A673 (cell line): ENCODE results near the gene CNOT3. TPM values are rescaled to one million over a fixed set of nuclear protein-coding genes. Genes with fewer than 3 reads are reported as not detected.

Source experiments
- BruUV-seq: library from RNA; stranded (reverse); fragments of 400-500 nt; replicated peaks from 2 replicates; lab custom pipeline; 2021; lab: Mats Ljungman, UMichigan
- CTCF ChIA-PET: fragments of 300-600 bp; sonication (Branson Sonifier 250); formaldehyde crosslinking; loops from one replicate; lab custom pipeline; 2022; ENCODE audit warnings: antibody characterized with exemption; lab: Charles Lee
- POLR2A ChIA-PET: fragments of 300-600 bp; sonication (Branson Sonifier 250); formaldehyde crosslinking; loops from one replicate; lab custom pipeline; 2022; ENCODE audit warnings: antibody characterized with exemption; ENCODE audit not compliant: low non-redundant PET; lab: Charles Lee
- DNase-seq: peaks from one replicate; pipeline ENCODE4 v3.0.0-alpha.2; 2015; ENCODE audit warnings: low spot score
- H3K27ac ChIP-seq: fragments of 200-600 bp; sonication (generic); 2 replicates; pipeline ENCODE4 v1.5.1; 2016; ENCODE audit warnings: mixed run types, low read depth, mild to moderate bottlenecking, mixed read lengths, antibody characterized with exemption, low read length; ENCODE audit not compliant: poor library complexity, severe bottlenecking
- H3K27me3 ChIP-seq: fragments of 200-600 bp; sonication (generic); replicated peaks from 2 replicates; pipeline ENCODE4 v1.6.1; 2017; ENCODE audit warnings: mixed run types, low read depth, mild to moderate bottlenecking, mixed read lengths, antibody characterized with exemption, low read length; ENCODE audit not compliant: insufficient read depth, poor library complexity
- H3K36me3 ChIP-seq: fragments of 200-600 bp; sonication (generic); 2 replicates; pipeline ENCODE4 v1.6.1; 2016; ENCODE audit warnings: mixed run types, mild to moderate bottlenecking, mixed read lengths, antibody characterized with exemption, low read length; ENCODE audit not compliant: insufficient read depth, poor library complexity, severe bottlenecking
- H3K4me1 ChIP-seq: fragments of 200-600 bp; sonication (generic); 2 replicates; pipeline ENCODE4 v1.6.1; 2017; ENCODE audit warnings: mixed run types, mild to moderate bottlenecking, mixed read lengths, antibody characterized with exemption, low read length; ENCODE audit not compliant: insufficient read depth, poor library complexity, severe bottlenecking
- H3K4me3 ChIP-seq: fragments of 200-600 bp; sonication (generic); 2 replicates; pipeline ENCODE4 v1.5.1; 2016; ENCODE audit warnings: low read depth, mixed run types, mild to moderate bottlenecking, mixed read lengths, low read length; ENCODE audit not compliant: poor library complexity, severe bottlenecking
- H3K9me3 ChIP-seq: fragments of 200-600 bp; sonication (generic); 2 replicates; pipeline ENCODE4 v1.6.1; 2016; ENCODE audit warnings: mixed run types, low read depth, mild to moderate bottlenecking, mixed read lengths, antibody characterized with exemption, low read length; ENCODE audit not compliant: poor library complexity, severe bottlenecking
- CTCF ChIP-seq: fragments of 300-800, 200-600 bp; sonication (generic); conservative IDR thresholded peaks from 2 replicates; pipeline ENCODE4 v1.5.1; 2017; ENCODE audit warnings: low read depth, mild to moderate bottlenecking, antibody characterized with exemption, low read length, moderate library complexity, mixed read lengths
- EZH2 ChIP-seq: fragments of 200-600 bp; sonication (generic); IDR thresholded peaks from 2 replicates; pipeline ENCODE4 v1.6.1; 2017; ENCODE audit warnings: borderline replicate concordance, low read depth, mild to moderate bottlenecking, mixed read lengths, antibody characterized with exemption, low read length; ENCODE audit not compliant: poor library complexity, severe bottlenecking
- intact Hi-C: fragments of 100-400 bp; cut with micrococcal nuclease; formaldehyde crosslinking; loops from one replicate; pipeline ENCODE4 v1.10.0; 2022; ENCODE audit not compliant: unreplicated experiment
- total RNA-seq: library from RNA; stranded (reverse); gene quantifications from 2 replicates; pipeline ENCODE4 v1.2.3, GENCODE V29; 2021

The CNOT3 gene
- total RNA-seq, 1 experiment from 2014 or later = 102 TPM

GRCh38 chr19:54129617-54129996, 8.0 kb upstream of the CNOT3 start:
- H3K27ac ChIP-seq = no peak overlapping the region
- CTCF ChIA-PET = no interaction called here

DNA sequence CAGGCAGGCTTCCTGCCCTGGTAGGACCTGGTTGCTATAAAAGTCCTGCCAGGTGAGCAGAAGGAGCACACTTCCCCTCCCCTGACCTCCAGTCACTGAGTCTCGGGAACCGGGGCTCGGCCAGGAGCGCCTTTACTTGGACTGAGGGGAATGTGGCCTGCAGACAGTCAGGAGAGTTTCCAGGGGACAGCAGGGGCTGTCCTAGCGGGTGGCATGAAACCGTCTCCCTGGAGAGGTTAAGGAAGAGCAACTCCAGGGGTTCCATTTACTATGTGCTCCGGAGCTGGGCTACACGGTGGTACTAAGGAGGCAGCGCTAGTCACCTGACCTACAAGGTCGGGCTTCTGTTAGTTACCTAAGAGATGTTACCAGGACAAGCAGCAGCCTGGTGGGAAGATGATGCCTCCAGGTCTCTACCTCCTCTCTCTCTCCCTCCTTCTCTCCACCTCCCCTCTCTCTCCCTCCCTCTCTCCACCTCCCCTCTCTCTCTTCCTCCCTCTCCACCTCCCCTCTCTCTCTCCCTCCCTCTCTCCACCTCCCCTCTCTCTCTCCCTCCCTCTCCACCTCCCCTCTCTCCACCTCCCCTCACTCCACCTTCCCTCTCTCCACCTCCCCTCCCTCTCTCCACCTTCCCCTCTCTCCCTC, 4.1 kb upstream of the CNOT3 start:
- intact Hi-C loops = no loop called here
- TF ChIP-seq CTCF = no peak
- TF ChIP-seq EZH2 = no peak
- H3K4me3 ChIP-seq = no peak overlapping the region
- no peak overlapping the region for H3K27ac ChIP-seq
- no peaks in the 10 kb centered on the region for H3K9me3 ChIP-seq
- DNase-seq = peak; percentile 87
- POLR2A ChIA-PET = no interaction called here
- H3K27me3 ChIP-seq = no peaks in the 10 kb centered on the region
- H3K36me3 ChIP-seq = peaks cover 17% of the 10 kb centered on the region
- BruUV-seq = no TSS peak
- CTCF ChIA-PET = no interaction called here
- H3K4me1 ChIP-seq = no peaks in the 10 kb centered on the region

More at GRCh38 chr19:54129617-54129996, 8.0 kb upstream of the CNOT3 start:
- no TSS peak for BruUV-seq
- no peak overlapping the region for H3K4me3 ChIP-seq
- intact Hi-C loops = no loop called here
- no peaks in the 10 kb centered on the region for H3K4me1 ChIP-seq
- no peak for TF ChIP-seq CTCF
- no peak for TF ChIP-seq EZH2
- H3K36me3 ChIP-seq = peaks cover 40% of the 10 kb centered on the region
- no peak for DNase-seq
- H3K27me3 ChIP-seq = no peaks in the 10 kb centered on the region
- no peaks in the 10 kb centered on the region for H3K9me3 ChIP-seq
- POLR2A ChIA-PET = no interaction called here

GRCh38 chr19:54133957-54134590, 3.5 kb upstream of the CNOT3 start:
- H3K4me3 ChIP-seq = no peak overlapping the region
- no peaks in the 10 kb centered on the region for H3K9me3 ChIP-seq
- DNase-seq = no peak
- TF ChIP-seq CTCF (no peak), EZH2 (no peak)
- H3K27ac ChIP-seq = no peak overlapping the region
- ChIA-PET POLR2A (no interaction called here), CTCF (no interaction called here)
- peaks cover 16% of the 10 kb centered on the region for H3K36me3 ChIP-seq
- H3K27me3 ChIP-seq = no peaks in the 10 kb centered on the region
- BruUV-seq = no TSS peak
- H3K4me1 ChIP-seq = peaks cover 5% of the 10 kb centered on the region
- intact Hi-C loops = no loop called here
